Spleen (tissue), 11 donors: Measurements from ENCODE around the gene SLC4A7. TPM values are rescaled to one million over a fixed set of nuclear protein-coding genes. Genes with fewer than 3 reads are reported as not detected.
A peak's percentile ranks its signal among the peaks of the same experiment; 100 is the strongest.

Experiments used
- DNase-seq: peaks from one replicate; pipeline ENCODE4 v3.0.0-alpha.2; 2020
- H3K27ac ChIP-seq, 8 donors: fragments of 200-600 bp; sonication (generic) in 7 of 8; 1 replicate in 4 of 8; 2 replicates in 4 of 8; pipeline versions ENCODE4 v1.5.0 to v1.8.0; 2016 to 2021; ENCODE audit warnings: inconsistent platforms in 4 of 8, mild to moderate bottlenecking in 4 of 8, moderate library complexity in 1 of 8
- H3K27me3 ChIP-seq, 7 donors: fragments of 200-600 bp; sonication (generic) in 6 of 7; replicated peaks in 1 of 7; 1 replicate in 4 of 7; 2 replicates in 3 of 7; pipeline versions ENCODE4 v1.5.0 to v1.8.0; 2016 to 2021; ENCODE audit warnings: inconsistent platforms in 3 of 7, mild to moderate bottlenecking in 1 of 7
- H3K36me3 ChIP-seq, 6 donors: fragments of 200-600 bp; sonication (generic) in 5 of 6; 1 replicate in 4 of 6; 2 replicates in 2 of 6; pipeline versions ENCODE4 v1.5.0 to v1.8.0; 2016 to 2021; ENCODE audit warnings: inconsistent platforms in 2 of 6
- H3K4me1 ChIP-seq, 6 donors: fragments of 200-600 bp; sonication (generic) in 5 of 6; 1 replicate in 3 of 6; 2 replicates in 3 of 6; pipeline versions ENCODE4 v1.5.0 to v1.8.0; 2016 to 2021; ENCODE audit warnings: inconsistent platforms in 3 of 6
- H3K4me3 ChIP-seq, 8 donors: fragments of 200-600 bp; sonication (generic) in 7 of 8; 1 replicate in 4 of 8; 2 replicates in 4 of 8; pipeline versions ENCODE4 v1.5.0 to v1.8.0; 2016 to 2021; ENCODE audit warnings: inconsistent platforms in 4 of 8, mild to moderate bottlenecking in 4 of 8, moderate library complexity in 2 of 8
- H3K9me3 ChIP-seq, 8 donors: fragments of 200-600 bp; sonication (generic) in 7 of 8; 1 replicate in 4 of 8; 2 replicates in 4 of 8; pipeline versions ENCODE4 v1.5.0 to v1.8.0; 2016 to 2021; ENCODE audit warnings: inconsistent platforms in 4 of 8
- CTCF ChIP-seq, 11 experiments: fragments of 200-600 bp in 7 of 11; fragments of 450-650 bp in 4 of 11; sonication (generic) in 4 of 11; IDR thresholded peaks in 8 of 11; conservative IDR thresholded peaks in 3 of 11; 1 replicate in 7 of 11; 2 replicates in 4 of 11; pipeline versions ENCODE4 v1.4.0 to v1.8.0; 2016 to 2021; ENCODE audit warnings: antibody characterized with exemption in 11 of 11, inconsistent platforms in 4 of 11, mild to moderate bottlenecking in 1 of 11
- POLR2A ChIP-seq, 3 donors: fragments of 450-650 bp; IDR thresholded peaks; one replicate each; pipeline ENCODE4 v1.5.1; 2017; ENCODE audit warnings: antibody characterized with exemption in 3 of 3, mild to moderate bottlenecking in 1 of 3
- POLR2AphosphoS5 ChIP-seq, 3 donors: sonication (generic); formaldehyde crosslinking; IDR thresholded peaks; one replicate each; pipeline ENCODE4 v1.5.1; 2017; ENCODE audit warnings: antibody characterized with exemption in 3 of 3
- WGBS, 5 donors: extraction: QIAGEN DNeasy Blood & Tissue Kit in 3 of 5; methylation state at CpG; one replicate each; pipeline versions ENCODE4 v1.1.5 to v1.1.7; 2013 to 2018; 5-methylcytosine and 5-hydroxymethylcytosine counted together
- intact Hi-C: fragments of 100-400 bp; cut with DNase I; formaldehyde crosslinking; loops from one replicate; pipeline ENCODE4 v1.15.0; 2023; ENCODE audit warnings: low total_unique reads
- polyA plus RNA-seq, 3 donors: library from polyadenylated mRNA; stranded (reverse); fragments of 200-250 nt; gene quantifications; one replicate each; pipeline ENCODE4 v1.2.1, GENCODE V29; 2013
- total RNA-seq, 7 donors: library from RNA; depleted of rRNA in 3 of 7; stranded (reverse); fragments of >200 nt in 3 of 7; fragmentation: NEBNext Ultra II Directional in 4 of 7; extraction: Animal tissue kit (Norgen Biotek cat#: 25700) in 4 of 7; gene quantifications; one replicate each; pipeline versions ENCODE4 v1.1.0 to v1.2.1, GENCODE V29; 2016 to 2021
- donor health status: healthy with polysubstance abuse.
- donor health status: DM: no; HTN: no; CAD: no; lungs with moderate emphysema.
- donor health status: DM: no; HTN: no; CAD: no.
- donor health status: Bipolar disorder and iron deficiency.
- donor health status: healthy.
- donor health status: DM: no; HTN: no; CAD: no.
- donor health status: DM: yes; HTN: yes; CAD: no.

SLC4A7 gene
- total and polyA plus RNA-seq, 10 donors: 5.7 to 62.3 (median 38.9) TPM

GRCh38 chr3:27378331-27378730 lies 105.9 kb downstream of the SLC4A7 start:
- Histone ChIP-seq H3K27ac (no peak overlapping the region), H3K4me1 (no peaks in the 10 kb centered on the region), H3K27me3 (no peaks in the 10 kb centered on the region), H3K4me3 (no peak overlapping the region), H3K9me3 (no peaks in the 10 kb centered on the region), H3K36me3 (peaks cover 0 to 80% (median 17%) of the 10 kb centered on the region in 6 donors)
- DNase-seq: no peak
- no peak for TF ChIP-seq CTCF (IDR thresholded peaks at IDR 0.05 in 8 of 11, conservative IDR thresholded peaks at IDR 0.05 in 3 of 11)
- TF ChIP-seq POLR2AphosphoS5 (IDR thresholded peaks at IDR 0.05): no peak
- TF ChIP-seq POLR2A (IDR thresholded peaks at IDR 0.05): no peak
- intact Hi-C loops: no loop called here

DNA sequence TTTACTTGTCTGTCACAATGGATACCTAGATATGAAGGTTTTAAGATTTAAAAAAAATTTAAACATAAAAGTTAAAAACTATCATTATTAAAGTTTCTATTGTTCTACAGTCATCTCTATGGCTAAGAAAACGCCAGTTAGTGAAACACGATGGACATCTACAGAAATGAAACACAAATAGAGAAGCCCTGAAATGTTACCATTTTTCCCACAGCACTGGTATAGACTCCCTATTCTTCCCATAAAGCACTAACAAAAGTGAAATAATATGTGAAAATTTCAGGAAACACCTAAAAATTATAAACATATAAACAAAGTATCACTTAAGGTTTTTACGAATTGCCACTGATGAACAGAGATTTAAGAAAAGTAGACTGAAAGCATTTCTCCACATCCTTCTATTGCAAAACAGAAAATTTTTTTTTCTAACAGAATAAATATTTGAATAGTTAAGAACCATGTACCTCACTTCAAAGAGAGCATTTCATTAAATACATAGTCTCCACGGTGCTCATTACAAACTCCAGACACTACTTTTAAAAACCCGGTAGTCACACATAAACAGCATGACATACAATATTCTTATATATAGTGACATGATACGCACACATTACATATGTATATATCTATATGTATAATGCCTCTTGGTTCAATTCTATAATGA lies 107.9 kb downstream of the SLC4A7 start:
- 87 to 96% (median 95%) methylated on average over 6 of the region's 6 CpGs for WGBS, 5 donors
- no peaks in the 10 kb centered on the region for H3K4me1 ChIP-seq
- H3K4me3 ChIP-seq: no peak overlapping the region
- intact Hi-C loops: no loop called here
- no peaks in the 10 kb centered on the region for H3K9me3 ChIP-seq
- no peak overlapping the region for H3K27ac ChIP-seq
- no peaks in the 10 kb centered on the region for H3K27me3 ChIP-seq
- no peak for DNase-seq
- peaks cover 0 to 60% (median 2%) of the 10 kb centered on the region in 6 donors for H3K36me3 ChIP-seq
- TF ChIP-seq CTCF (IDR thresholded peaks at IDR 0.05 in 8 of 11, conservative IDR thresholded peaks at IDR 0.05 in 3 of 11) (no peak), POLR2A (IDR thresholded peaks at IDR 0.05) (no peak), POLR2AphosphoS5 (IDR thresholded peaks at IDR 0.05) (no peak)

DNA sequence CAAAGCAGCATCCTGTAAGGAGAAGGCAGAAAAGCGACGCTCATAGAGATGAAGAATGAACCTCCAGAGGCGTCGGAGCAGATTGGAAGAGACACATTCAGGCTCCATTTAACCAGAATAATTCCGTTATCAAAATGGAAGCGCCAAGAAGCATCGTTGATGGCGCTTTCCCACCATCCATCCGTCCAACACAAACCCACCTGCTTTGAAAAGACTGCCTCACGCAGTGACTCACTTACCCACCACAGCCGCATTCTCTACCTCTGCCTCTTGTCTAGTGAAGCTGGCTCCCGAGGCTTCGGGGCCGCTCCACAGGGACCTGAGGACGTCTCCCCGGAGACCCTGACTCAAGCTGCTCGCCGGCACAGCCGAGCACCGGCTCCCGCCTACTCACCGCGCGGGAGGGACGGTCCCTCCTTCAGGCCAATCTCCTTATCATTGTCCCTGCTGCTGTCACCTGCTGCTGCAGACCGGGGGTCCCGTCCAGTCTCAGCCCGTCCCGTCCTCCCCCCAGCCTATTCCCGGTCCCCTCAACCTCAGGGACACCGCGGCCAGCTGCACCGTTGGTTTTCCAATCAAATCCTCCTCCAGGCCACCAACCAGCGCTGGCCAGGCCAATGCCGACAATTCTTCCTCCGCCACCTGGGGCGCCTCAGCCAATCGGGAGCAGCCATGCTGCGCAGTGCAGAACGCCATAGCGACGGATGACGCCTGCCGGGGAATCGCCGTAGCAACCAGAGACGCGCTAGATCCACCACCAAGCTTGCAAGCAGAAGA lies 115.2 kb downstream of the SLC4A7 start, which contains the start of gene NEK10:
Gene NEK10, minus strand, starts transcription at position 553 of the 777 bp plus-strand sequence. CDS start 16,501 bp downstream, outside the sequence.
- Histone ChIP-seq H3K27ac (no peak within 1 kb of the TSS), H3K4me1 (peaks cover 4 to 18% (median 9%) of the 10 kb centered on the region in 6 donors), H3K9me3 (no peaks in the 10 kb centered on the region), H3K4me3 (peak within 1 kb of the TSS; percentile 54 to 82 (median 73)), H3K36me3 (peaks cover 0 to 3% (median 0%) of the 10 kb centered on the region in 6 donors), H3K27me3 (no peaks in the 10 kb centered on the region)
- TF ChIP-seq POLR2AphosphoS5 (IDR thresholded peaks at IDR 0.05) (peak; percentile 83 to 88 (median 83)), CTCF (IDR thresholded peaks at IDR 0.05 in 8 of 11, conservative IDR thresholded peaks at IDR 0.05 in 3 of 11) (peak in 4 of 11 experiments; percentile 5 to 28 (median 16)), POLR2A (IDR thresholded peaks at IDR 0.05) (no peak)
- DNase-seq: peak; percentile 96
- 1 to 3% (median 2%) methylated on average over 39 to 48 of the region's 48 CpGs for WGBS, 5 donors
- intact Hi-C loops: no loop called here

DNA sequence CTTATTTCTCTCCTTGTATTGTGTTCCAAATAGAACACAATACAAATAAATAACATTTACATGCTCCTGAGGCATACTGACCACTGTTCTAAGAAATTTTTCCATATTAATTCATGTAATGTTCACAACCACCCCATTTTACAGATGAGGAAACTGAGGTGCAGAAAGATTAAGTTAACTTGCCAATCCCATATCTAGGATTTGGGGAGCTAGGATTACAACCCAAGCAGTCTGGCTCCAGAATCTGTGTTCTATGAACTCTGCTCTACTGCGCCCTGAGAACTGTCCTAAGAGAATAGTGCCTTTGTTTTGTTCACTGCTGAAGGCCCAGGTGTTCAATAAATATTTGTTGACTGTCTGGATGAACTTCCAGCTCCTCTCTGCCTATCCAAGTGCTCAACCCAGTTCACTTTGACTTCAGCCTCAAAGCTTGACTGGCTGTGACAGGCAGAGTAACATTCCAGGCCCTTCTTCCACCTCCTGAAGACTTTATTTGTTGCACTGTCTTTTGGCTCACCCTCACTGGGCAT lies 118.1 kb downstream of the SLC4A7 start:
- no peaks in the 10 kb centered on the region for H3K27me3 ChIP-seq
- intact Hi-C loops: no loop called here
- peaks cover 4 to 19% (median 9%) of the 10 kb centered on the region in 6 donors for H3K4me1 ChIP-seq

More for the DNA sequence above, 118.1 kb downstream of the SLC4A7 start:
- Histone ChIP-seq H3K4me3 (no peak overlapping the region), H3K27ac (no peak overlapping the region), H3K9me3 (no peaks in the 10 kb centered on the region), H3K36me3 (no peaks in the 10 kb centered on the region)
- 90 to 100% (median 95%) methylated on average over 1 of the region's 1 CpG for WGBS, 5 donors
- TF ChIP-seq POLR2A (IDR thresholded peaks at IDR 0.05) (no peak), POLR2AphosphoS5 (IDR thresholded peaks at IDR 0.05) (no peak), CTCF (IDR thresholded peaks at IDR 0.05 in 8 of 11, conservative IDR thresholded peaks at IDR 0.05 in 3 of 11) (no peak)
- DNase-seq: no peak
